ENCODE measurements around the gene OGFRL1. TPM values are rescaled to one million over a fixed set of nuclear protein-coding genes. Genes with fewer than 3 reads are reported as not detected.
"Not testable (repeated sequence)": the region's sequence is repeated elsewhere in the genome, so short reads cannot be mapped to it uniquely, and the experiment has no call there.

OGFRL1 gene
- total RNA-seq, 1 donor from 2014 or later, result 7.6 TPM

DNA sequence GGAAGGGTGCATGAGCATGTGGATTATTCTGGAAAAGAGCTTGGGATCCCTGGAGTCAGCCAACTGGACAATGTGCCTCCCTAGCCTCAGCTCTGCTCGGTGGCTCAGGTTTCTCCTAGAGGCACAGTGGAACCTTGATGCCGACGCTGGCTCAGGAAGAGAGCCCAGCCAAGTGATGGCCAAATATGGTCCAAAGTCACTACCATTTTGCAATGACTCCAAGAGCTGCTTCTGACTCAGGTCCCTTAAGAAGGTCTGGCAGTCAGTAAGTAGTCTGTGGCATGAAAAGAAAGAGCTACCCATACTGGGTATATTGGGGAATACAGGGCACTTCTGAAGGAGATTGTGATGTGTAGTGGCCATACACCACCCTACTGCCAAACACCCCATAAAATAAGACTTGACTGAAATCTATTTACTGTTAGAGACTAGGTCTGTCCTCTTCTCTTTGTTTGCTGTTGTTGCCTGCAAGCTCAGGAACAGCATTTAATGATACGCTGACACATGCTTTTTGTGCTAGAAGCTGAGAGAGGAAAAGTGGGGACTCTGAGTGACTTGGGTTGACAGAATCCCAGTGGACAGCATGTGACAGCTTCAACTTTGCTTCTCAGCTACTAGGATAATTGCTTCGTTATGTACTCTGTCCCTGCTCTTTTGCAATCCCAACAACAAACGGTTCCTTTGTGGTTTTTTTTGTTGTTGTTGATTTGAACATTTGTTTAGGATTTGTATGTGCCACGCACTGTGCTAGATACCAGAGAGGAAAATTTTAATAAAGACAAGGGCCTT lies 30.3 kb upstream of the OGFRL1 start:
- H3K4me3 Mint-ChIP-seq, result no peak overlapping the region
- H3K36me3 Mint-ChIP-seq (ENCODE audit: low read depth), result no peaks in the 10 kb centered on the region
- DNase-seq (ENCODE audit: low read depth, low spot score), result no peak
- no peaks in the 10 kb centered on the region for H3K27me3 Mint-ChIP-seq (ENCODE audit: low read depth)
- TF ChIP-seq, protein P1, sequence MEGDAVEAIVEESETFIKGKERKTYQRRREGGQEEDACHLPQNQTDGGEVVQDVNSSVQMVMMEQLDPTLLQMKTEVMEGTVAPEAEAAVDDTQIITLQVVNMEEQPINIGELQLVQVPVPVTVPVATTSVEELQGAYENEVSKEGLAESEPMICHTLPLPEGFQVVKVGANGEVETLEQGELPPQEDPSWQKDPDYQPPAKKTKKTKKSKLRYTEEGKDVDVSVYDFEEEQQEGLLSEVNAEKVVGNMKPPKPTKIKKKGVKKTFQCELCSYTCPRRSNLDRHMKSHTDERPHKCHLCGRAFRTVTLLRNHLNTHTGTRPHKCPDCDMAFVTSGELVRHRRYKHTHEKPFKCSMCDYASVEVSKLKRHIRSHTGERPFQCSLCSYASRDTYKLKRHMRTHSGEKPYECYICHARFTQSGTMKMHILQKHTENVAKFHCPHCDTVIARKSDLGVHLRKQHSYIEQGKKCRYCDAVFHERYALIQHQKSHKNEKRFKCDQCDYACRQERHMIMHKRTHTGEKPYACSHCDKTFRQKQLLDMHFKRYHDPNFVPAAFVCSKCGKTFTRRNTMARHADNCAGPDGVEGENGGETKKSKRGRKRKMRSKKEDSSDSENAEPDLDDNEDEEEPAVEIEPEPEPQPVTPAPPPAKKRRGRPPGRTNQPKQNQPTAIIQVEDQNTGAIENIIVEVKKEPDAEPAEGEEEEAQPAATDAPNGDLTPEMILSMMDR (conservative IDR thresholded peaks at IDR 0.05), result no peak
- no peaks in the 10 kb centered on the region for H3K9me3 Mint-ChIP-seq
- H3K27ac Mint-ChIP-seq (ENCODE audit: unreplicated experiment), result peak overlapping the region; percentile 51
- peaks cover 21% of the 10 kb centered on the region for H3K4me1 Mint-ChIP-seq

GRCh38 chr6:71259888-71260604 lies 28.6 kb upstream of the OGFRL1 start:
- Mint-ChIP-seq H3K27ac (ENCODE audit: unreplicated experiment) (peak overlapping the region; percentile 62), H3K4me1 (peaks cover 4% of the 10 kb centered on the region), H3K36me3 (ENCODE audit: low read depth) (peaks cover 4% of the 10 kb centered on the region), H3K4me3 (no peak overlapping the region), H3K9me3 (peaks cover 2% of the 10 kb centered on the region), H3K27me3 (ENCODE audit: low read depth) (no peaks in the 10 kb centered on the region)
- no peak for DNase-seq (ENCODE audit: low read depth, low spot score)
- TF ChIP-seq, protein P1 (conservative IDR thresholded peaks at IDR 0.05), result no peak

DNA sequence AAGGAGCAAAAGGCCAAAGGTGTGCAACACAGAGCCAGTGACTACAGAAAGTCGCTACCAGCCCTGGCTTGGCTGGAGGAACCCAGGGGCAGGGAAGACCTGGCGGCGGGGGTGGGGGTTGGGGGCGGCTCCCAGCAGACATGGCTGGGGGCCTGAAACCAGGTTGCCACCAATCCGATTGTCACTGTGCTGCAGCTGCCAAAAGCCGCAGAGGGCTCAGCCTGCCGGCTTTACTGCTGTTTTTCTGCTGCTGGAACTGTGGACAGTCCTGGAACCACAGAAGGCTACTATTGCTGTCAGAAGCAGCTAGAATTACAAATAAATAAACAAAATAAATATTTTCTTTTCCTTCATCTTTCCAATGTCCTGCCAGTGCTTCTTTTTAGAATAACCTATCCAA lies 25.7 kb upstream of the OGFRL1 start:
- no peak for DNase-seq (ENCODE audit: low read depth, low spot score)
- Mint-ChIP-seq H3K36me3 (ENCODE audit: low read depth) (peaks cover 8% of the 10 kb centered on the region), H3K27me3 (ENCODE audit: low read depth) (no peaks in the 10 kb centered on the region), H3K4me3 (no peak overlapping the region), H3K4me1 (no peaks in the 10 kb centered on the region), H3K9me3 (peaks cover 6% of the 10 kb centered on the region), H3K27ac (ENCODE audit: unreplicated experiment) (no peak overlapping the region)
- TF ChIP-seq, protein P1 (conservative IDR thresholded peaks at IDR 0.05), result no peak

DNA sequence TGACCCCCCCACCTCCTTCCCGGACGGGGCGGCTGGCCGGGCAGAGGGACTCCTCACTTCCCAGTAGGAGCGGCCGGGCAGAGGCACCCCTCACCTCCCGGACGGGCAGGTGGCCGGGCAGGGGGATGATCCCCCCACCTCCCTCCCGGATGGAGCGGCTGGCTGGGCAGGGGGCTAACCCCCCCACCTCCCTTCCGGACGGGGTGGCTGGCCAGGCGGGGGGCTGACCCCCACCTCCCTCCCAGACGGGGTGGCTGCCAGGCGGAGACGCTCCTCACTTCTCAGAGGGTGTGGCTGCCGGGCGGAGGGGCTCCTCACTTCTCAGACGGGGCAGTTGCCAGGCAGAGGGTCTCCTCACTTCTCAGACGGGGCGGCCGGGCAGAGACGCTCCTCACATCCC lies 22.2 kb upstream of the OGFRL1 start:
- not testable (repeated sequence) for DNase-seq (ENCODE audit: low read depth, low spot score); H3K27ac Mint-ChIP-seq (ENCODE audit: unreplicated experiment); H3K4me3 Mint-ChIP-seq; H3K27me3 Mint-ChIP-seq (ENCODE audit: low read depth); H3K4me1 Mint-ChIP-seq
- H3K36me3 Mint-ChIP-seq (ENCODE audit: low read depth), result peaks cover 17% of the 10 kb centered on the region
- peaks cover 11% of the 10 kb centered on the region for H3K9me3 Mint-ChIP-seq

DNA sequence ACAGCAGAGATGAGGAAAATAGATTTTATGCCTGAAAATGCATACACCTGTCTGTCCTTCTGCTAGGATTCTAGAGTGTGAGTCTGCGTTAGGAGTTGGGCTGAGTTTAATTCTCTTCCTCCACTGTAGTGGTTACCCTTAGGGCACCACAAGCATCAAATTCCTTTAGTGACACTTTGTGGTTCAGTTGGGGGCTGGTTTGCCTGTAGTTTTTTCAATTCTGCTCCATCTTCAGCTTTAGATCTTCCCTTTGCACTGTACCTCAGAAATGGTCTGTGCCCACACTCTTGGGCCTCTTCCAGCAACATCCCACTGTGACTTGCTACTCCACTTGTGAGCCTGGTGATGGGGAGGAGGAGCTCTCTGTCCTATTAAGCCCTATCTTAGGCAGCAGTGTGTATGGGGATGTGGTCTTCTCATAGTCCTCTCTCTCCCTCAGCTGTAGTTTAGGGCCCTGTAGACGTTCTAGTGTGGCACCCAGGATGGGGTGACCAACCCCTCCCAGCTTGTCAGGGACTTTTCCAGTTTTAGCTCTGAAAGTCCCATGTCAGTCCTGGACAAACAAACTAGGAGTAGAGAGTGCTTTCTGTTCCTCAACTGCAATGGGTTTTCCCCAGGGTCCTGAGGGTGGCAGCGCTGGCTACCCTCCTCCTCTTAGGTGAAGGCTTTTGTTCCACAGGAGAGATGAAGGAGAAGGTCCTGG lies 19.7 kb upstream of the OGFRL1 start:
- Mint-ChIP-seq H3K36me3 (ENCODE audit: low read depth) (peaks cover 20% of the 10 kb centered on the region), H3K27ac (ENCODE audit: unreplicated experiment) (no peak overlapping the region), H3K4me1 (no peaks in the 10 kb centered on the region), H3K9me3 (peaks cover 11% of the 10 kb centered on the region), H3K4me3 (no peak overlapping the region), H3K27me3 (ENCODE audit: low read depth) (no peaks in the 10 kb centered on the region)
- DNase-seq (ENCODE audit: low read depth, low spot score), result no peak
- TF ChIP-seq, protein P1 (conservative IDR thresholded peaks at IDR 0.05), result no peak

Measured in neural crest cell (in vitro differentiated cells).